ENCODE data around the gene IL6R. TPM values are rescaled to one million over a fixed set of nuclear protein-coding genes. Genes with fewer than 3 reads are reported as not detected.
A peak's percentile ranks its signal among the peaks of the same experiment; 100 is the strongest.

Gene IL6R
- total RNA-seq, 1 donor from 2014 or later: 10.4 TPM

DNA sequence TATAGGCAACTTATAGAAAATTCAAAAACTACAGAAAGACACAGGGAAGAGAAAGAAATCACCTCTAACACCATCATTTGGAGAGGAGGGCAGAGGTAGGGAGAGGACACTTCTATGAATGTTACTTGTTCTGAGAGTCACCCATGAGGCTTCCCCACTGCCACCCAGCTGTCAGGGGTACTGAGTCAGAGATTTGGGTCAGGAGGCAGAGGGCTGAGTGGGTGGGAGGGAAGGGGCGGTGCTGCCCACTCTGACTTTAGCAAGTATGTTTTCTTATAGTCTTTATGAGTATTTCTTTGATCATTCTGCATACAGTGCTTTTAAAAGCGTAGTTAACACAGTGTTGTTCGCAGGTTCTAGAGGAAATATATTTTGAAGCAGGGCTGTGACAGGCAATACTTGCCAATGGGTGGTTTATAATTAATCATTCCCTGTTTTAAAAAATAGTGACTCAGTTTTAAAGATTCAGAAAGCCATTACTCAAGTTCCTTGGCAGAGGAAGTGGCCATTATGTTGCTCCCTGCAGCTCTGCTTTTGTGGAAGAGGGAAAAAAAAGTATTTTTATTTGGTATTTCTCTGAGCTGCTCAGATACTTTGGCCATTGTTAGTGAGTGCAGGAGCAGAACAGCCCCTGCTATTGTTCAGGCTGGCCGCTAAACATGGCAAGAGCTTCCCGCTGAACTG lies 18.3 kb downstream of the IL6R start:
- H3K36me3 Mint-ChIP-seq (ENCODE audit: unreplicated experiment): no peaks in the 10 kb centered on the region
- H3K9me3 Mint-ChIP-seq (ENCODE audit: unreplicated experiment): no peaks in the 10 kb centered on the region
- peak overlapping the region; percentile 84 for H3K27ac Mint-ChIP-seq (ENCODE audit: unreplicated experiment)
- no peak overlapping the region for H3K4me3 Mint-ChIP-seq (ENCODE audit: unreplicated experiment)
- H3K4me1 Mint-ChIP-seq (ENCODE audit: unreplicated experiment): peaks cover 74% of the 10 kb centered on the region
- no peaks in the 10 kb centered on the region for H3K27me3 Mint-ChIP-seq (ENCODE audit: unreplicated experiment)
- TF ChIP-seq, protein P1, sequence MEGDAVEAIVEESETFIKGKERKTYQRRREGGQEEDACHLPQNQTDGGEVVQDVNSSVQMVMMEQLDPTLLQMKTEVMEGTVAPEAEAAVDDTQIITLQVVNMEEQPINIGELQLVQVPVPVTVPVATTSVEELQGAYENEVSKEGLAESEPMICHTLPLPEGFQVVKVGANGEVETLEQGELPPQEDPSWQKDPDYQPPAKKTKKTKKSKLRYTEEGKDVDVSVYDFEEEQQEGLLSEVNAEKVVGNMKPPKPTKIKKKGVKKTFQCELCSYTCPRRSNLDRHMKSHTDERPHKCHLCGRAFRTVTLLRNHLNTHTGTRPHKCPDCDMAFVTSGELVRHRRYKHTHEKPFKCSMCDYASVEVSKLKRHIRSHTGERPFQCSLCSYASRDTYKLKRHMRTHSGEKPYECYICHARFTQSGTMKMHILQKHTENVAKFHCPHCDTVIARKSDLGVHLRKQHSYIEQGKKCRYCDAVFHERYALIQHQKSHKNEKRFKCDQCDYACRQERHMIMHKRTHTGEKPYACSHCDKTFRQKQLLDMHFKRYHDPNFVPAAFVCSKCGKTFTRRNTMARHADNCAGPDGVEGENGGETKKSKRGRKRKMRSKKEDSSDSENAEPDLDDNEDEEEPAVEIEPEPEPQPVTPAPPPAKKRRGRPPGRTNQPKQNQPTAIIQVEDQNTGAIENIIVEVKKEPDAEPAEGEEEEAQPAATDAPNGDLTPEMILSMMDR (IDR thresholded peaks at IDR 0.05): no peak
- DNase-seq (ENCODE audit: extremely low spot score, unreplicated experiment): no peak

DNA sequence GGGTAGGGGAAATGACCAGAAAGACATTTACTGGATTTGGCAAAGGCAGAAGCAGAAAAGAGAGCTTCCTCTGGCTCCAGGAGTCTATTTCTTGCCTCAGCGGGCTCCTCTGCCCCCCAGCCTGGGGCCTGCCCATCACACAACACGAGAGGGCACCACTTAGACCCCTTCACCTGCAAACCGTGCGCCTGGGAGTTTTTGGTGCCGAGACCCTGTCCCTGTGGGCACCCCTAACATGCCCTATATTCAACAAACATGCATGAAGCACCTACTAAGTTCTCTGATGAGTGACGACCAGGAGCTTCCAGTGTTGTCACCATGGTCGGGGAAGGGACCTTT lies 18.8 kb downstream of the IL6R start:
- Mint-ChIP-seq H3K9me3 (ENCODE audit: unreplicated experiment) (no peaks in the 10 kb centered on the region), H3K27ac (ENCODE audit: unreplicated experiment) (peak overlapping the region; percentile 84), H3K4me3 (ENCODE audit: unreplicated experiment) (no peak overlapping the region), H3K36me3 (ENCODE audit: unreplicated experiment) (no peaks in the 10 kb centered on the region), H3K4me1 (ENCODE audit: unreplicated experiment) (peaks cover 69% of the 10 kb centered on the region), H3K27me3 (ENCODE audit: unreplicated experiment) (no peaks in the 10 kb centered on the region)
- no peak for DNase-seq (ENCODE audit: extremely low spot score, unreplicated experiment)
- TF ChIP-seq, protein P1 (IDR thresholded peaks at IDR 0.05): no peak

DNA sequence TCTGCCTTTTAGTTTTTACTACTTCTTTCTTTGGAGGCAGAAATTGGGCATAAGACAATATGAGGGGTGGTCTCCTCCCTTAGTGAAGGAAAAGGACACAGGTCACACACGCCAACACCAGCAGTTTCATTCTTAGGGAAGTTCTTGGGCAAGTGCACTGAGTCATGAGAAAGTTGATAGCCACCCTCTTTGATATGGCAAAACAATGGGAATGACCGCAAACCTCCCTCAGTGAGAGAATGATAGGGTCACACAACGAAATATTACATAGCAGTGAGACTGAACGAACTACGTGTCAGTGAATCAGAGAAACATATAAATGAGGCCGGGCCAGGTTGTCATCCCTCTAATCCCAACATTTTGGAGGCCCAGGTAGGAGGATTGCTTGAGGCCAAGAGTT lies 20.0 kb downstream of the IL6R start:
- Mint-ChIP-seq H3K27me3 (ENCODE audit: unreplicated experiment) (no peaks in the 10 kb centered on the region), H3K36me3 (ENCODE audit: unreplicated experiment) (no peaks in the 10 kb centered on the region), H3K4me1 (ENCODE audit: unreplicated experiment) (peaks cover 59% of the 10 kb centered on the region), H3K27ac (ENCODE audit: unreplicated experiment) (no peak overlapping the region), H3K9me3 (ENCODE audit: unreplicated experiment) (no peaks in the 10 kb centered on the region), H3K4me3 (ENCODE audit: unreplicated experiment) (no peak overlapping the region)
- TF ChIP-seq, protein P1 (IDR thresholded peaks at IDR 0.05): no peak
- no peak for DNase-seq (ENCODE audit: extremely low spot score, unreplicated experiment)

DNA sequence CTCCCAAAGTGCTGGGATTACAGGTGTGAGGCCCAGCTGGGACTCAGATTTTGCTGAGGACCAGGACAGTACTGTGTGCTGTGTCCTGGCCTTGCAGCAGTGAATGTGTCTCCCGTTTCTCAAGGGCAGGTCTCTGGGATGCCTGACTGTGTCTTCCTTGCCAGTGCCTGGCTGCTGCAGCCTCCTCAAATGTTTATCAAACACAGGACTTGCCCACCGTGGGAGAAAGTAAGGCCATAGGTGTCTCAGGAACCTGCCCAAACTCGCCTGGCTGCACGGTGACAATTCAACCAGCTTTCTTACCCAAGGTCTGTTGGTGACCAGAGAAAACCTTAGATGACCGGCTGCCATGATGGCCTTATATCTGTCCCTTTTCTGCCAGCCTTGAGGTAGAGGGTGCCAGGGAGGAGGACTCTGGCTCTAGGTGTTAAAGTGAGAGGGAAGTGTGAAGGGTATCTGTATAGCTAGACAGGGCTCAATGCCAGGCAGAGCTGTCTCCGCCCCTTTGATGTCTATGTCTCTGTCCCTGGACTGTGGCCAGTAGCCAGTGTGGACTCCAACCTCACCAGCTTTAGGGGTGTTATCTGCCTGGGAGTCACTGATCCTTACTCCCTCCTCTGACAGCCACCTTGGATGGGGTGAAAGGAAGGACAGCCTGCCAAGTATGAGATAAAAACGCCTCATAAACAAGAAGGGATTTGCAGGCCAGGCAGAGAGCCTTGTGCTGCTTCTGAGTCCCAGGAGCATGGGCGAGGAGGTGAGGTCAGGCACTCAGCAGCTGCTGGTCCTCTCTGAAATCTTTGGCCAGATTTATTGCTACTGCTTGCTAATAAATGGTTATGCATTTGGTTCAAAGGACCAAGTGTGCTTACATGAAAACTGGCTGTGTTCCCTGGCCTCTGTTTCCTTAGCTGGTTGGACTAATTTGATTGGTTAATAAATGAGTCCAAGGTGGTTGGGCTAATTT lies 22.3 kb downstream of the IL6R start:
- H3K4me3 Mint-ChIP-seq (ENCODE audit: unreplicated experiment): no peak overlapping the region
- peak overlapping the region; percentile 38 for H3K27ac Mint-ChIP-seq (ENCODE audit: unreplicated experiment)
- DNase-seq (ENCODE audit: extremely low spot score, unreplicated experiment): no peak
- TF ChIP-seq, protein P1 (IDR thresholded peaks at IDR 0.05): no peak
- no peaks in the 10 kb centered on the region for H3K36me3 Mint-ChIP-seq (ENCODE audit: unreplicated experiment)
- no peaks in the 10 kb centered on the region for H3K27me3 Mint-ChIP-seq (ENCODE audit: unreplicated experiment)
- H3K9me3 Mint-ChIP-seq (ENCODE audit: unreplicated experiment): no peaks in the 10 kb centered on the region
- peaks cover 61% of the 10 kb centered on the region for H3K4me1 Mint-ChIP-seq (ENCODE audit: unreplicated experiment)

DNA sequence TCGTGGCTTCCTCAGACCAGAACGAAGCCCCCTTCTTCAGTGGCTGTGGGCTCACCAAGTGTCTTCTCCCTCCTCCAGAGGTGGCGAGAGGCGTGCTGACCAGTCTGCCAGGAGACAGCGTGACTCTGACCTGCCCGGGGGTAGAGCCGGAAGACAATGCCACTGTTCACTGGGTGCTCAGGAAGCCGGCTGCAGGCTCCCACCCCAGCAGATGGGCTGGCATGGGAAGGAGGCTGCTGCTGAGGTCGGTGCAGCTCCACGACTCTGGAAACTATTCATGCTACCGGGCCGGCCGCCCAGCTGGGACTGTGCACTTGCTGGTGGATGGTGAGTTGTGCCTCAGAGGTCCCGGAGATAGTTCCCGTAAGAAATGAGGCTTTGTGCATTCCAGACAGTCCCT lies 24.0 kb downstream of the IL6R start:
- DNase-seq (ENCODE audit: extremely low spot score, unreplicated experiment): no peak
- H3K27ac Mint-ChIP-seq (ENCODE audit: unreplicated experiment): no peak overlapping the region
- H3K4me1 Mint-ChIP-seq (ENCODE audit: unreplicated experiment): peaks cover 59% of the 10 kb centered on the region
- TF ChIP-seq, protein P1 (IDR thresholded peaks at IDR 0.05): no peak
- H3K4me3 Mint-ChIP-seq (ENCODE audit: unreplicated experiment): no peak overlapping the region
- no peaks in the 10 kb centered on the region for H3K27me3 Mint-ChIP-seq (ENCODE audit: unreplicated experiment)
- no peaks in the 10 kb centered on the region for H3K36me3 Mint-ChIP-seq (ENCODE audit: unreplicated experiment)
- H3K9me3 Mint-ChIP-seq (ENCODE audit: unreplicated experiment): no peaks in the 10 kb centered on the region
